LNCaP clone FGC (cell line): ENCODE results near the gene SSTR3.

Experiments used
- DNase-seq: peaks from one replicate; pipeline ENCODE4 v3.0.0-alpha.2; 2011; ENCODE audit warnings: low read depth
- H3K4me3 ChIP-seq: 2 replicates; pipeline ENCODE4 v1.5.1; 2011; ENCODE audit warnings: mild to moderate bottlenecking, low read depth, low read length, control low read depth
- TF ChIP-seq, protein P1 (sequence below): IDR thresholded peaks from 2 replicates; pipeline ENCODE4 v1.5.1; 2012; ENCODE audit warnings: mild to moderate bottlenecking; ENCODE audit not compliant: control insufficient read depth, insufficient read depth; ENCODE audit errors: extremely low read depth

The SSTR3 gene

GRCh38 chr22:37225481-37225880, 13.2 kb upstream of the SSTR3 start:
- no peak overlapping the region for H3K4me3 ChIP-seq
- no peak for DNase-seq
- TF ChIP-seq, protein P1, sequence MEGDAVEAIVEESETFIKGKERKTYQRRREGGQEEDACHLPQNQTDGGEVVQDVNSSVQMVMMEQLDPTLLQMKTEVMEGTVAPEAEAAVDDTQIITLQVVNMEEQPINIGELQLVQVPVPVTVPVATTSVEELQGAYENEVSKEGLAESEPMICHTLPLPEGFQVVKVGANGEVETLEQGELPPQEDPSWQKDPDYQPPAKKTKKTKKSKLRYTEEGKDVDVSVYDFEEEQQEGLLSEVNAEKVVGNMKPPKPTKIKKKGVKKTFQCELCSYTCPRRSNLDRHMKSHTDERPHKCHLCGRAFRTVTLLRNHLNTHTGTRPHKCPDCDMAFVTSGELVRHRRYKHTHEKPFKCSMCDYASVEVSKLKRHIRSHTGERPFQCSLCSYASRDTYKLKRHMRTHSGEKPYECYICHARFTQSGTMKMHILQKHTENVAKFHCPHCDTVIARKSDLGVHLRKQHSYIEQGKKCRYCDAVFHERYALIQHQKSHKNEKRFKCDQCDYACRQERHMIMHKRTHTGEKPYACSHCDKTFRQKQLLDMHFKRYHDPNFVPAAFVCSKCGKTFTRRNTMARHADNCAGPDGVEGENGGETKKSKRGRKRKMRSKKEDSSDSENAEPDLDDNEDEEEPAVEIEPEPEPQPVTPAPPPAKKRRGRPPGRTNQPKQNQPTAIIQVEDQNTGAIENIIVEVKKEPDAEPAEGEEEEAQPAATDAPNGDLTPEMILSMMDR, result peak; percentile 6; the same call in 1 of the 2 replicates

DNA sequence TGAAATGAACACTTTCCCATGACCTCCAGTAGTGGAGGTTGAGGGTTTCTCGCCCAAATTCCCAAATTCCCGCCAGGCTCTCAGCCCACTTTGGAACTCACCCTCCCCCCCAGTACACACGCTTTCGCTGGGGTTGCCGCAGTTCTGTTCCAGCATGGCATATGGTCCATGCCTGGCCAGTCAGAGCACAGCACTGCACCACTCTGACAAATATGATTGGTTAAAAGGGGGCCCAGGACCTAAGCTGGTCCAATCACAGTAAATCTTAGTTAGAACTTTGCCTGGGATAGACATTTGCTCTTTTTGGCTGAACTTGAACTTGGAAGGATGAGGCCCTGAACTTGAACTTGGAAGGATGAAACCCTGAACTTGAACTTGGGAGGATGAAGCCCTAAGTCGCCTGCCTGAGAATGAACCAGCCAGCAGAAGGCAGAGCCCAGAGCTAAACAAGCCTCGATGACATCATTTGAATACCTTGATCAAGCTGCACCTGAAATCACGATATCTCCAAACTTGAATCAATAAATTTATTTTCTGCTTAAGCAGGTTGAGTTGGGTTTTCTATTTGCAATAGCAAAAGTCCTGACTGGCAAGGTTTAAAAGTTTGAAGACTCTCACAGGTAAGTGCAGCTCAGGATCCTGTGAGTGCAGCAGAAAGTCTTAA, 12.6 kb upstream of the SSTR3 start:
- TF ChIP-seq, protein P1, result no peak
- no peak for DNase-seq
- no peak overlapping the region for H3K4me3 ChIP-seq

- TF ChIP-seq, protein P1, result no peak
- no peak for DNase-seq
- no peak overlapping the region for H3K4me3 ChIP-seq
These were observed 11.8 kb upstream of the SSTR3 start for GRCh38 chr22:37223965-37224551.

DNA sequence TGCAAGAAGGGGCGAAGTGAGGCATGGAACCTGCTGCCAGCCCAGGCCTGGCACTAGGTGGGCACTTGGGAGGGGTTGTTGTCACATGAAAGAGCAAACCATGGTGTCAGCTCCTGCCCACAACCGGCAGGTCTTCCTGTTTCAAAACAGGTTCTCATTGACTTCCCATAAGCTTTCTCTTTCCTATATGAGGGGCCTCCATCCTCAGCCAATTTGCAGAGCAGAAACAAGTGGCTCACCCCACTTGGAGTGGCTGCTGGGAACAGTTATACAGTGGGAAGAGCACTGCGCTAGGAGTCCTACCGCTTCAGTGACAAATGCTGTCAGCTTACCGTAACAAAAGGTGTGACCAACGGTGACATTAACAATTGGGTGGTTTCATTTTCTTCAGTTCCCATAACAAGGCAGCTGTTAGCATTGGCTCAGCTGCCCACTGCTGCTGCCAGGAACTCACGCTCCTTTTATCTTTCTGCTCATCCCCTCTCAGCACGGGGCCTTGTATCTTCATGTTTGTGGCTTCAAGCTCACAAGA, 10.2 kb upstream of the SSTR3 start:
- no peak overlapping the region for H3K4me3 ChIP-seq
- no peak for DNase-seq
- TF ChIP-seq, protein P1, result no peak

- no peak overlapping the region for H3K4me3 ChIP-seq
- TF ChIP-seq, protein P1, result no peak
- no peak for DNase-seq
These were observed 9.4 kb upstream of the SSTR3 start for GRCh38 chr22:37221424-37222333.

DNA sequence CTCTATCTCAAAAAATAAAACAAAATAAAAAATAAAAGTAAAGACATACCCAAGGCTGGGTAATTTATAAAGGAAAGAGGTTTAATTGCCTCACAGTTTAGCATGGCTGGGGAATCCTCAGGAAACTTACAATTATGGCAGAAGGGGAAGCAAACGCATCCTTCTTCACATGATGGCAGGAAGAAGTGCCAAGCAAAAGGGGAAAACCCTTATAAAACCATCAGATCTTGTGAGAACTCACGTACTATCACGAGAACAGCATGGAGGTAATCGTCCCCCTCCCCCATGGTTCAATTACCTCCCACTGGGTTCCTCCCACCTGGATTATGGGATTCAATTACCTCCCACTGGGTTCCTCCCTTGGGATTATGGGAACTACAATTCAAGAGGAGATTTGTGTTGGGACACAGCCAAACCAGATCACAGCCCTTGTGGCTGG, 8.3 kb upstream of the SSTR3 start:
- H3K4me3 ChIP-seq, result no peak overlapping the region
- TF ChIP-seq, protein P1, result no peak
- DNase-seq, result no peak
